Smooth muscle cell of the brain vasculature (primary cell): ENCODE results near the gene WTAP.
"Not testable (repeated sequence)": the region's sequence is repeated elsewhere in the genome, so short reads cannot be mapped to it uniquely, and the experiment has no call there.

Experiments
- DNase-seq: peaks from one replicate; pipeline ENCODE4 v3.0.0-alpha.2; 2012; ENCODE audit warnings: low read depth, low spot score

WTAP gene

GRCh38 chr6:159693894-159694545, 33.3 kb upstream of the WTAP start:
- no peak for DNase-seq

GRCh38 chr6:159695984-159696383, 31.3 kb upstream of the WTAP start:
- DNase-seq, result no peak

GRCh38 chr6:159700970-159701369, 26.3 kb upstream of the WTAP start:
- no peak for DNase-seq

GRCh38 chr6:159701413-159701999, 25.8 kb upstream of the WTAP start:
- DNase-seq, result no peak

- DNase-seq, result not testable (repeated sequence)
Observed at GRCh38 chr6:159710603-159711002, 16.7 kb upstream of the WTAP start.

- DNase-seq, result not testable (repeated sequence)
Observed at GRCh38 chr6:159712389-159712788, 14.9 kb upstream of the WTAP start.

GRCh38 chr6:159713984-159714383, 13.3 kb upstream of the WTAP start:
- no peak for DNase-seq

GRCh38 chr6:159714404-159714803, 12.9 kb upstream of the WTAP start:
- DNase-seq, result no peak

- DNase-seq, result no peak
Observed at GRCh38 chr6:159715166-159715565, 12.1 kb upstream of the WTAP start.

- no peak for DNase-seq
Observed at GRCh38 chr6:159715605-159716004, 11.7 kb upstream of the WTAP start.

- DNase-seq, result no peak
Observed at GRCh38 chr6:159716247-159717096, 10.8 kb upstream of the WTAP start.

- DNase-seq, result no peak
Observed at GRCh38 chr6:159718634-159719033, 8.7 kb upstream of the WTAP start.

- no peak for DNase-seq
Observed at GRCh38 chr6:159719287-159719686, 8.0 kb upstream of the WTAP start.

GRCh38 chr6:159720708-159721107, 6.6 kb upstream of the WTAP start:
- no peak for DNase-seq

- DNase-seq, result not testable (repeated sequence)
Observed at GRCh38 chr6:159721981-159722380, 5.3 kb upstream of the WTAP start.

GRCh38 chr6:159722655-159723054, 4.7 kb upstream of the WTAP start:
- DNase-seq, result no peak

- no peak for DNase-seq
Observed at GRCh38 chr6:159723259-159723658, 4.0 kb upstream of the WTAP start.

GRCh38 chr6:159724778-159725177, 2.5 kb upstream of the WTAP start:
- no peak for DNase-seq

- not testable (repeated sequence) for DNase-seq
Observed at GRCh38 chr6:159725208-159725607, 2.1 kb upstream of the WTAP start.

GRCh38 chr6:159726255-159726917, 920 bp upstream of the WTAP start:
- DNase-seq, result no peak

- no peak for DNase-seq
Observed at GRCh38 chr6:159727717-159728445, 575 bp downstream of the WTAP start.
